HepG2 (cell line): ENCODE data around the gene PSMD3. TPM values are rescaled to one million over a fixed set of nuclear protein-coding genes. Genes with fewer than 3 reads are reported as not detected.

Source experiments
- ATAC-seq: fragments of 200-7000 bp; cut with Tn5 transposase; 3 replicates; pipeline ENCODE4 v1.9.1; 2020; ENCODE audit warnings: mild to moderate bottlenecking, moderate library complexity
- BruUV-seq: library from RNA; stranded (reverse); fragments of 400-500 nt; replicated peaks from 2 replicates; lab custom pipeline; 2021; lab: Mats Ljungman, UMichigan
- CTCF ChIA-PET: fragments of 300-600 bp; formaldehyde crosslinking; extraction: SDS; loops from one replicate; lab custom pipeline; 2021; ENCODE audit warnings: low total read pairs, inconsistent platforms, low intra/inter-chr PET ratio; lab: Yijun Ruan, JAX
- POLR2A ChIA-PET: fragments of 350-600 bp; sonication (Branson Sonifier 250); formaldehyde crosslinking; loops from one replicate; lab custom pipeline; 2020; ENCODE audit warnings: antibody characterized with exemption, inconsistent platforms; lab: Yijun Ruan, JAX
- DNase-seq: peaks from one replicate; pipeline ENCODE4 v3.0.0-alpha.2; 2015; ENCODE audit warnings: low spot score
- FAIRE-seq: peaks from 3 replicates; lab custom pipeline; 2011; peaks lifted over from hg19 to GRCh38; lab: Jason Lieb, UNC
- H2AFZ ChIP-seq: one replicate; pipeline ENCODE4 v1.6.1; 2011; ENCODE audit warnings: low read length, inconsistent platforms
- H3K27ac ChIP-seq: fragments of 300-600 bp; 3 replicates; pipeline ENCODE4 v1.8.0; 2011; ENCODE audit warnings: mixed run types, mild to moderate bottlenecking, mixed read lengths, low read length, inconsistent platforms; ENCODE audit not compliant: insufficient read depth; ENCODE audit errors: extremely low read length
- H3K27me3 ChIP-seq, 2 experiments: fragments of 200-600 bp in 1 of 2; 2 replicates in 1 of 2; 3 replicates in 1 of 2; pipeline versions ENCODE4 v1.6.0 to v1.8.0; 2011; ENCODE audit warnings: low read length in 2 of 2, mild to moderate bottlenecking in 2 of 2, moderate library complexity in 2 of 2, inconsistent platforms in 1 of 2; ENCODE audit not compliant: insufficient read depth in 2 of 2, control insufficient read depth in 1 of 2
- H3K36me3 ChIP-seq, 2 experiments: fragments of 200-600 bp in 1 of 2; replicated peaks in 1 of 2; 2 replicates in 1 of 2; 3 replicates in 1 of 2; pipeline versions ENCODE4 v1.5.1 to v1.8.0; 2011; ENCODE audit warnings: low read length in 2 of 2, inconsistent platforms in 1 of 2; ENCODE audit not compliant: insufficient read depth in 2 of 2, control insufficient read depth in 1 of 2
- H3K4me1 ChIP-seq: 2 replicates; pipeline ENCODE4 v1.5.1; 2012; ENCODE audit warnings: low read length, inconsistent platforms; ENCODE audit not compliant: insufficient read depth
- H3K4me2 ChIP-seq: 2 replicates; pipeline ENCODE4 v1.6.0; 2011; ENCODE audit warnings: low read depth, low read length, inconsistent platforms
- H3K4me3 ChIP-seq, 3 experiments: fragments of 200-600 bp in 1 of 3; sonication (generic), shearing (Covaris generic) in 1 of 3; replicated peaks in 1 of 3; 2 replicates each; pipeline ENCODE4 v1.5.1; 2011 to 2016; ENCODE audit warnings: low read length in 3 of 3, inconsistent platforms in 2 of 3, low read depth in 2 of 3, mild to moderate bottlenecking in 2 of 3, control low read depth in 1 of 3, mixed read lengths in 1 of 3; ENCODE audit not compliant: insufficient read depth in 1 of 3
- H3K79me2 ChIP-seq: one replicate; pipeline ENCODE4 v1.6.1; 2011; ENCODE audit warnings: low read length, inconsistent platforms; ENCODE audit not compliant: insufficient read depth
- H3K9ac ChIP-seq: 2 replicates; pipeline ENCODE4 v1.6.0; 2011; ENCODE audit warnings: mild to moderate bottlenecking, low read depth, low read length, inconsistent platforms; ENCODE audit not compliant: insufficient read depth
- H3K9me3 ChIP-seq: 2 replicates; pipeline ENCODE4 v1.5.1; 2012; ENCODE audit warnings: mild to moderate bottlenecking, low read length
- H4K20me1 ChIP-seq: 2 replicates; pipeline ENCODE4 v1.6.0; 2011; ENCODE audit warnings: inconsistent platforms, mild to moderate bottlenecking, low read length, moderate library complexity; ENCODE audit not compliant: insufficient read depth
- ARNT ChIP-seq: fragments of 450-650 bp; IDR thresholded peaks from 2 replicates; pipeline ENCODE4 v1.6.1; 2017
- HINFP ChIP-seq: sonication (generic); formaldehyde crosslinking; IDR thresholded peaks from 2 replicates; pipeline ENCODE4 v1.4.0; 2020; ENCODE audit warnings: low read depth, mild to moderate bottlenecking, missing genetic modification reagents
- MAFK ChIP-seq, 2 experiments: IDR thresholded peaks in 1 of 2; conservative IDR thresholded peaks in 1 of 2; 2 replicates each; pipeline ENCODE4 v1.6.1; 2011; ENCODE audit warnings: improper control_type of control experiment in 2 of 2, low read length in 2 of 2
- NR2F2 ChIP-seq: IDR thresholded peaks from 2 replicates; pipeline ENCODE4 v1.6.1; 2012; ENCODE audit warnings: low read depth, inconsistent platforms, borderline replicate concordance
- PHF20 ChIP-seq: sonication (generic); formaldehyde crosslinking; IDR thresholded peaks from 2 replicates; pipeline ENCODE4 v1.5.0; 2020; ENCODE audit warnings: mild to moderate bottlenecking, missing genetic modification reagents
- RBFOX2 ChIP-seq: fragments of 200-400 bp; formaldehyde crosslinking; IDR thresholded peaks from 2 replicates; pipeline ENCODE4 v1.6.1; 2017; ENCODE audit warnings: low read depth, mild to moderate bottlenecking, low read length
- SPEN ChIP-seq: sonication (generic); formaldehyde crosslinking; IDR thresholded peaks from 2 replicates; pipeline ENCODE4 v1.5.1; 2020; ENCODE audit warnings: low read depth, mild to moderate bottlenecking, missing genetic modification reagents
- TBX3 ChIP-seq: fragments of 450-650 bp; IDR thresholded peaks from 2 replicates; pipeline ENCODE4 v1.6.1; 2017; ENCODE audit warnings: antibody characterized with exemption, mild to moderate bottlenecking, inconsistent platforms, borderline replicate concordance
- TRAFD1 ChIP-seq: sonication (generic); formaldehyde crosslinking; IDR thresholded peaks from 2 replicates; pipeline ENCODE4 v1.5.1; 2020; ENCODE audit warnings: missing genetic modification reagents, mild to moderate bottlenecking, borderline replicate concordance
- ZMAT3 ChIP-seq: sonication (generic); formaldehyde crosslinking; conservative IDR thresholded peaks from 2 replicates; pipeline ENCODE4 v1.7.0; 2021; ENCODE audit warnings: missing genetic modification reagents
- ZNF326 ChIP-seq: sonication (generic); formaldehyde crosslinking; IDR thresholded peaks from 2 replicates; pipeline ENCODE4 v1.4.0; 2020; ENCODE audit warnings: missing genetic modification reagents, borderline replicate concordance
- ZNF451 ChIP-seq: sonication (generic); formaldehyde crosslinking; IDR thresholded peaks from 2 replicates; pipeline ENCODE4 v1.5.0; 2020; ENCODE audit warnings: mild to moderate bottlenecking, missing genetic modification reagents
- ZNF644 ChIP-seq: IDR thresholded peaks from 2 replicates; pipeline ENCODE4 v1.6.1; 2016; ENCODE audit warnings: low read depth
- ZSCAN20 ChIP-seq: sonication (generic); formaldehyde crosslinking; IDR thresholded peaks from 2 replicates; pipeline ENCODE4 v1.4.0; 2020; ENCODE audit warnings: missing genetic modification reagents, mild to moderate bottlenecking, borderline replicate concordance
- WGBS: methylation state at CpG from one replicate; pipeline ENCODE4 v1.1.6; 2017; ENCODE audit warnings: low lambda C conversion rate; 5-methylcytosine and 5-hydroxymethylcytosine counted together
- in situ Hi-C: cut with HindIII; loops from 2 replicates; pipeline ENCODE4 v1.10.0; 2017; ENCODE audit warnings: low pct_unique_long_range_greater_than_20kb; ENCODE audit not compliant: extremely low pct_ligation_motif_present
- intact Hi-C: fragments of 100-400 bp; cut with micrococcal nuclease; formaldehyde crosslinking; loops from one replicate; pipeline ENCODE4 v1.10.0; 2022; ENCODE audit not compliant: unreplicated experiment
- polyA plus RNA-seq, 8 experiments: library from polyadenylated mRNA; depleted of rRNA in 3 of 8; stranded (reverse) in 7 of 8; unstranded in 1 of 8; fragments of >200 nt; fragmentation: Illumina TruSeq in 4 of 8; extraction: Trizol in 4 of 8; gene quantifications; 2 replicates each; pipeline versions ENCODE4 v1.2.1 to v1.2.3, GENCODE V29; 2011 to 2016; ENCODE audit warnings: low read depth in 4 of 8, missing spikeins in 1 of 8, mixed read lengths in 1 of 8; ENCODE audit not compliant: insufficient read depth in 1 of 8
- total RNA-seq, 5 experiments: library from RNA; depleted of rRNA; stranded (reverse); fragments of >200 nt; fragmentation: Illumina TruSeq; extraction: Trizol; gene quantifications; 2 replicates each; pipeline ENCODE4 v1.2.3, GENCODE V29; 2016; ENCODE audit warnings: low read depth in 1 of 5

The PSMD3 gene
- total and polyA plus RNA-seq, 2 of the 13 experiments (the other 11 are each of a cell fraction or from before 2014, with no cell fraction given), result 97.4 to 146 TPM

DNA sequence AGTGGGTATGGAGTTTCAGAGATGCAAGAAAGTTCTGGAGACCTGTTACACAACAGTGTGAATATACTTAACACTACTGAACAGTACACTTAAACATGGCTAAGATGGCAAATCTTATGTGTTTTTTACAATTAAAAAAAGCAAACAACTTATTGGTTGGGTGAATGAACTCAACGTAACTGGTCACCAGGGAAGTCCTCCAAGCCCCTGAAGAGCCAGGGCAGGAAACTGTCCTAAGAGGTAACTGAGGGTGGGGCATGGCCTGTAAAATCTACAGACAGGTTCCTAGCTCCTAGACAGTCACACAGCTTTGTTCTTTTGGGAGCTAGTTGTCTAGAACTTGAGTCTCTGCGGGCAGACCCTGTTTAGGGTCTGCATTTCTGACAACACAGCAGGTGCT, 45.0 kb downstream of the PSMD3 start:
- H3K4me1 ChIP-seq, result no peaks in the 10 kb centered on the region
- POLR2A ChIA-PET, result interaction anchor here (0.6 kb wide), 1 partner anchor 107 kb away, joined by 4 read pairs; no protein-coding TSS in a partner anchor
- H3K4me3 ChIP-seq, result no peak overlapping the region
- H3K27me3 ChIP-seq, result no peaks in the 10 kb centered on the region
- no peak for ATAC-seq
- no peaks in the 10 kb centered on the region for H3K79me2 ChIP-seq
- DNase-seq, result no peak
- 93% methylated on average over 2 of the region's 2 CpGs for WGBS
- H3K4me2 ChIP-seq, result no peak overlapping the region
- no peak overlapping the region for H3K27ac ChIP-seq
- peaks cover 41 to 73% of the 10 kb centered on the region in 2 experiments for H3K36me3 ChIP-seq
- TF ChIP-seq ZSCAN20, result no peak
- no peak for TF ChIP-seq ZNF326 (CRISPR knock-in tag)
- TF ChIP-seq TBX3, result no peak
- TF ChIP-seq HINFP (CRISPR knock-in tag), result no peak
- BruUV-seq, result no TSS peak
- in situ Hi-C loops, result no loop called here
- intact Hi-C loops, result no loop called here
- no peak overlapping the region for H3K9ac ChIP-seq
- no peak for FAIRE-seq
- no peaks in the 10 kb centered on the region for H3K9me3 ChIP-seq
- CTCF ChIA-PET, result interaction anchor here (0.9 to 2.7 kb wide), 2 partner anchors 12 kb away, joined by 3 to 56 read pairs; partner anchors contain the start of gene CSF3
- H2AFZ ChIP-seq, result no peak overlapping the region
- H4K20me1 ChIP-seq, result no peaks in the 10 kb centered on the region

- ChIA-PET CTCF (interaction anchor here (1.6 to 2.7 kb wide), 2 partner anchors 12 to 49 kb away, joined by 6 to 56 read pairs; partner anchors contain the start of gene CSF3), POLR2A (interaction anchor here (0.6 kb wide), 1 partner anchor 107 kb away, joined by 4 read pairs; no protein-coding TSS in a partner anchor)
- Histone ChIP-seq H3K9me3 (no peaks in the 10 kb centered on the region), H3K36me3 (peaks cover 40 to 74% of the 10 kb centered on the region in 2 experiments), H3K4me3 (no peak overlapping the region), H3K79me2 (no peaks in the 10 kb centered on the region), H3K27me3 (no peaks in the 10 kb centered on the region), H3K9ac (no peak overlapping the region), H4K20me1 (no peaks in the 10 kb centered on the region), H3K27ac (no peak overlapping the region), H2AFZ (no peak overlapping the region), H3K4me2 (no peak overlapping the region), H3K4me1 (no peaks in the 10 kb centered on the region)
- FAIRE-seq (no peak), ATAC-seq (no peak), DNase-seq (no peak)
- no TSS peak for BruUV-seq
- WGBS, result 94% methylated on average over 20 of the region's 22 CpGs
- intact Hi-C loops (no loop called here), in situ Hi-C loops (no loop called here)
- TF ChIP-seq ZMAT3 (CRISPR knock-in tag), result peak; percentile 22; the same call in 1 of the 2 replicates
- no peak for TF ChIP-seq PHF20 (CRISPR knock-in tag)
- no peak for TF ChIP-seq TRAFD1 (CRISPR knock-in tag)
- 0 out of 2 replicates have a peak, but pooled peaks have one; percentile 12 for TF ChIP-seq ZNF451 (CRISPR knock-in tag)
- no peak for TF ChIP-seq ZNF644
- 0 out of 2 replicates have a peak, but pooled peaks have one; percentile 21 for TF ChIP-seq SPEN (CRISPR knock-in tag)
- no peak for TF ChIP-seq ARNT
- 0 out of 2 replicates have a peak, but pooled peaks have one; percentile 1 for TF ChIP-seq RBFOX2
- TF ChIP-seq MAFK (conservative IDR thresholded peaks at IDR 0.05 in 1 of 2, IDR thresholded peaks at IDR 0.05 in 1 of 2; ENCODE audit: low read length in 2 of 2), result peak in 1 of 2 experiments; percentile 17; a peak in 1 of 4 replicates
- no peak for TF ChIP-seq NR2F2
Observed at GRCh38 chr17:40025991-40026815, 45.6 kb downstream of the PSMD3 start.
